ENCODE results near the gene REXO1. TPM values are rescaled to one million over a fixed set of nuclear protein-coding genes. Genes with fewer than 3 reads are reported as not detected.

Gene REXO1
- total and polyA plus RNA-seq, 9 of the 15 experiments (the other 6 are each of a cell fraction or from before 2014, with no cell fraction given) = 0.04 to 63.3 (median 15.8) TPM

GRCh38 chr19:1812426-1813191 lies 35.7 kb downstream of the REXO1 start (continued):
- TF ChIP-seq, protein P1, sequence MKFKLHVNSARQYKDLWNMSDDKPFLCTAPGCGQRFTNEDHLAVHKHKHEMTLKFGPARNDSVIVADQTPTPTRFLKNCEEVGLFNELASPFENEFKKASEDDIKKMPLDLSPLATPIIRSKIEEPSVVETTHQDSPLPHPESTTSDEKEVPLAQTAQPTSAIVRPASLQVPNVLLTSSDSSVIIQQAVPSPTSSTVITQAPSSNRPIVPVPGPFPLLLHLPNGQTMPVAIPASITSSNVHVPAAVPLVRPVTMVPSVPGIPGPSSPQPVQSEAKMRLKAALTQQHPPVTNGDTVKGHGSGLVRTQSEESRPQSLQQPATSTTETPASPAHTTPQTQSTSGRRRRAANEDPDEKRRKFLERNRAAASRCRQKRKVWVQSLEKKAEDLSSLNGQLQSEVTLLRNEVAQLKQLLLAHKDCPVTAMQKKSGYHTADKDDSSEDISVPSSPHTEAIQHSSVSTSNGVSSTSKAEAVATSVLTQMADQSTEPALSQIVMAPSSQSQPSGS (CRISPR knock-in tag; IDR thresholded peaks at IDR 0.05) = no peak
- TF ChIP-seq DEAF1 (CRISPR knock-in tag; IDR thresholded peaks at IDR 0.05) (no peak), PTBP1 (IDR thresholded peaks at IDR 0.05; ENCODE audit: low read depth, low read length) (no peak), SLC30A9 (CRISPR knock-in tag; IDR thresholded peaks at IDR 0.05) (no peak), CSDE1 (IDR thresholded peaks at IDR 0.05) (no peak), HIVEP1 (CRISPR knock-in tag; IDR thresholded peaks at IDR 0.05) (no peak), PRPF4 (IDR thresholded peaks at IDR 0.05; ENCODE audit: insufficient read depth, low read depth, low read length, poor library complexity, severe bottlenecking) (no peak), ZBED1 (IDR thresholded peaks at IDR 0.05) (no peak), ZNF347 (CRISPR knock-in tag; IDR thresholded peaks at IDR 0.05; ENCODE audit: low read depth) (no peak), ATF6 (CRISPR knock-in tag; IDR thresholded peaks at IDR 0.05) (peak; percentile 65; the same call in 1 of the 2 replicates), ZNF232 (CRISPR knock-in tag; IDR thresholded peaks at IDR 0.05) (no peak), MEF2D (tag; conservative IDR thresholded peaks at IDR 0.05; ENCODE audit: low read depth) (no peak; the same call in 1 of the 2 replicates), ILF3 (IDR thresholded peaks at IDR 0.05; ENCODE audit: borderline replicate concordance) (no peak; the same call in 1 of the 2 replicates)
- TF ChIP-seq, protein P2, sequence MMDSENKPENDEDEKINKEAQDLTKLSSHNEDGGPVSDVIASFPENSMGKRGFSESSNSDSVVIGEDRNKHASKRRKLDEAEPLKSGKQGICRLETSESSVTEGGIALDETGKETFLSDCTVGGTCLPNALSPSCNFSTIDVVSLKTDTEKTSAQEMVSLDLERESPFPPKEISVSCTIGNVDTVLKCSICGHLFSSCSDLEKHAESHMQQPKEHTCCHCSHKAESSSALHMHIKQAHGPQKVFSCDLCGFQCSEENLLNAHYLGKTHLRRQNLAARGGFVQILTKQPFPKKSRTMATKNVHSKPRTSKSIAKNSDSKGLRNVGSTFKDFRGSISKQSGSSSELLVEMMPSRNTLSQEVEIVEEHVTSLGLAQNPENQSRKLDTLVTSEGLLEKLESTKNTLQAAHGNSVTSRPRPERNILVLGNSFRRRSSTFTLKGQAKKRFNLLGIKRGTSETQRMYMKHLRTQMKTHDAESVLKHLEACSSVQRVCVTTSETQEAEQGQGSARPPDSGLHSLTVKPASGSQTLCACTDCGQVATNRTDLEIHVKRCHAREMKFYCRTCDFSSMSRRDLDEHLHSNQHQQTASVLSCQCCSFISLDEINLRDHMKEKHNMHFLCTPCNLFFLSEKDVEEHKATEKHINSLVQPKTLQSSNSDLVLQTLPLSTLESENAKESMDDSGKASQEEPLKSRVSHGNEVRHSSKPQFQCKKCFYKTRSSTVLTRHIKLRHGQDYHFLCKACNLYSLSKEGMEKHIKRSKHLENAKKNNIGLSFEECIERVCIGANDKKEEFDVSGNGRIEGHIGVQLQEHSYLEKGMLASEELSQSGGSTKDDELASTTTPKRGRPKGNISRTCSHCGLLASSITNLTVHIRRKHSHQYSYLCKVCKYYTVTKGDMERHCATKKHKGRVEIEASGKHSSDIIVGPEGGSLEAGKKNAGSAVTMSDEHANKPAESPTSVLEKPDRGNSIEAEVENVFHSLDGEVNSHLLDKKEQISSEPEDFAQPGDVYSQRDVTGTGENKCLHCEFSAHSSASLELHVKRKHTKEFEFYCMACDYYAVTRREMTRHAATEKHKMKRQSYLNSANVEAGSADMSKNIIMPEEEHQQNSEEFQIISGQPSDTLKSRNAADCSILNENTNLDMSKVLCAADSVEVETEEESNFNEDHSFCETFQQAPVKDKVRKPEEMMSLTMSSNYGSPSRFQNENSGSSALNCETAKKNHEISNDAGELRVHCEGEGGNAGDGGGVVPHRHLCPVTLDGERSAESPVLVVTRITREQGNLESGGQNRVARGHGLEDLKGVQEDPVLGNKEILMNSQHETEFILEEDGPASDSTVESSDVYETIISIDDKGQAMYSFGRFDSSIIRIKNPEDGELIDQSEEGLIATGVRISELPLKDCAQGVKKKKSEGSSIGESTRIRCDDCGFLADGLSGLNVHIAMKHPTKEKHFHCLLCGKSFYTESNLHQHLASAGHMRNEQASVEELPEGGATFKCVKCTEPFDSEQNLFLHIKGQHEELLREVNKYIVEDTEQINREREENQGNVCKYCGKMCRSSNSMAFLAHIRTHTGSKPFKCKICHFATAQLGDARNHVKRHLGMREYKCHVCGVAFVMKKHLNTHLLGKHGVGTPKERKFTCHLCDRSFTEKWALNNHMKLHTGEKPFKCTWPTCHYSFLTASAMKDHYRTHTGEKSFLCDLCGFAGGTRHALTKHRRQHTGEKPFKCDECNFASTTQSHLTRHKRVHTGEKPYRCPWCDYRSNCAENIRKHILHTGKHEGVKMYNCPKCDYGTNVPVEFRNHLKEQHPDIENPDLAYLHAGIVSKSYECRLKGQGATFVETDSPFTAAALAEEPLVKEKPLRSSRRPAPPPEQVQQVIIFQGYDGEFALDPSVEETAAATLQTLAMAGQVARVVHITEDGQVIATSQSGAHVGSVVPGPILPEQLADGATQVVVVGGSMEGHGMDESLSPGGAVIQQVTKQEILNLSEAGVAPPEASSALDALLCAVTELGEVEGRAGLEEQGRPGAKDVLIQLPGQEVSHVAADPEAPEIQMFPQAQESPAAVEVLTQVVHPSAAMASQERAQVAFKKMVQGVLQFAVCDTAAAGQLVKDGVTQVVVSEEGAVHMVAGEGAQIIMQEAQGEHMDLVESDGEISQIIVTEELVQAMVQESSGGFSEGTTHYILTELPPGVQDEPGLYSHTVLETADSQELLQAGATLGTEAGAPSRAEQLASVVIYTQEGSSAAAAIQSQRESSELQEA (IDR thresholded peaks at IDR 0.05; ENCODE audit: low read depth) = no peak

Measured in K562 (cell line).